ENCODE measurements around the gene SIGLEC9.

GRCh38 chr19:51135986-51136762 lies 11.5 kb downstream of the SIGLEC9 start:
- TF ChIP-seq, protein P1, sequence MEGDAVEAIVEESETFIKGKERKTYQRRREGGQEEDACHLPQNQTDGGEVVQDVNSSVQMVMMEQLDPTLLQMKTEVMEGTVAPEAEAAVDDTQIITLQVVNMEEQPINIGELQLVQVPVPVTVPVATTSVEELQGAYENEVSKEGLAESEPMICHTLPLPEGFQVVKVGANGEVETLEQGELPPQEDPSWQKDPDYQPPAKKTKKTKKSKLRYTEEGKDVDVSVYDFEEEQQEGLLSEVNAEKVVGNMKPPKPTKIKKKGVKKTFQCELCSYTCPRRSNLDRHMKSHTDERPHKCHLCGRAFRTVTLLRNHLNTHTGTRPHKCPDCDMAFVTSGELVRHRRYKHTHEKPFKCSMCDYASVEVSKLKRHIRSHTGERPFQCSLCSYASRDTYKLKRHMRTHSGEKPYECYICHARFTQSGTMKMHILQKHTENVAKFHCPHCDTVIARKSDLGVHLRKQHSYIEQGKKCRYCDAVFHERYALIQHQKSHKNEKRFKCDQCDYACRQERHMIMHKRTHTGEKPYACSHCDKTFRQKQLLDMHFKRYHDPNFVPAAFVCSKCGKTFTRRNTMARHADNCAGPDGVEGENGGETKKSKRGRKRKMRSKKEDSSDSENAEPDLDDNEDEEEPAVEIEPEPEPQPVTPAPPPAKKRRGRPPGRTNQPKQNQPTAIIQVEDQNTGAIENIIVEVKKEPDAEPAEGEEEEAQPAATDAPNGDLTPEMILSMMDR (IDR thresholded peaks at IDR 0.05) = no peak
- no peak for TF ChIP-seq POLR2A (IDR thresholded peaks at IDR 0.05)
